ENCODE results near the gene POLE. TPM values are rescaled to one million over a fixed set of nuclear protein-coding genes. Genes with fewer than 3 reads are reported as not detected.

POLE gene
- total RNA-seq, 1 experiment from 2014 or later = 147 TPM

GRCh38 chr12:132641811-132642650 is 45.1 kb downstream of the POLE start:
- H3K27ac ChIP-seq (ENCODE audit: insufficient read length, low read depth, low read length) = no peak overlapping the region
- no CpG with 5 or more reads among the region's 28 CpGs for WGBS (ENCODE audit: extremely low coverage, insufficient read length, low lambda C conversion rate)
- no peak overlapping the region for H4K5ac ChIP-seq (ENCODE audit: insufficient read length, low read depth, low read length)
- Mint-ChIP-seq H3K36me3 (ENCODE audit: insufficient read depth in 1 of 3, low read depth in 3 of 3) (peaks cover 43 to 87% (median 66%) of the 10 kb centered on the region in 3 experiments), H3K27ac (no peak overlapping the region), H3K9me3 (no peaks in the 10 kb centered on the region), H3K4me3 (no peak overlapping the region), H3K4me1 (peaks cover 0 to 6% of the 10 kb centered on the region in 2 experiments; a peak in 3 of 4 replicates), H3K27me3 (ENCODE audit: low read depth) (no peaks in the 10 kb centered on the region)
- H3K79me2 ChIP-seq (ENCODE audit: insufficient read depth, low read length) = peaks cover 2% of the 10 kb centered on the region; the same call in 1 of the 2 replicates
- H3K14ac ChIP-seq (ENCODE audit: insufficient read depth, low read length) = no peak overlapping the region; the same call in 1 of the 2 replicates
- no peak overlapping the region for H3K4me2 ChIP-seq (ENCODE audit: insufficient read depth, insufficient read length, low read length)
- no peak overlapping the region for H2BK15ac ChIP-seq (ENCODE audit: low read depth, low read length)
- no peak overlapping the region for H2AK5ac ChIP-seq (ENCODE audit: insufficient read length, low read length)
- H3K9me3 ChIP-seq (ENCODE audit: control insufficient read depth, low read depth, low read length) = no peaks in the 10 kb centered on the region
- H2BK120ac ChIP-seq (ENCODE audit: low read depth, low read length, poor library complexity, severe bottlenecking) = no peak overlapping the region
- no peak overlapping the region for H2BK20ac ChIP-seq (ENCODE audit: low read depth, low read length, poor library complexity, severe bottlenecking)
- H3K23me2 ChIP-seq (ENCODE audit: insufficient read length, low read depth, low read length, poor library complexity, severe bottlenecking) = no peaks in the 10 kb centered on the region
- H3T11ph ChIP-seq (ENCODE audit: low read length) = no peak overlapping the region
- H3K9ac ChIP-seq (ENCODE audit: extremely low read depth, insufficient read length, low read length) = no peak overlapping the region
- no peaks in the 10 kb centered on the region for H3K79me1 ChIP-seq (ENCODE audit: insufficient read depth, low read depth, low read length, poor library complexity, severe bottlenecking)
- no peaks in the 10 kb centered on the region for H3K27me3 ChIP-seq (ENCODE audit: insufficient read depth, low read length)
- no peaks in the 10 kb centered on the region for H3K4me1 ChIP-seq (ENCODE audit: insufficient read depth, low read length)
- H3K4ac ChIP-seq (ENCODE audit: low read depth, low read length) = no peak overlapping the region
- DNase-seq = no peak
- no peak overlapping the region for H4K91ac ChIP-seq (ENCODE audit: insufficient read length, low read depth, low read length)
- H2BK12ac ChIP-seq (ENCODE audit: insufficient read length, low read depth, low read length) = no peak overlapping the region
- H2BK5ac ChIP-seq (ENCODE audit: insufficient read length, low read length) = no peak overlapping the region
- TF ChIP-seq, protein P1, sequence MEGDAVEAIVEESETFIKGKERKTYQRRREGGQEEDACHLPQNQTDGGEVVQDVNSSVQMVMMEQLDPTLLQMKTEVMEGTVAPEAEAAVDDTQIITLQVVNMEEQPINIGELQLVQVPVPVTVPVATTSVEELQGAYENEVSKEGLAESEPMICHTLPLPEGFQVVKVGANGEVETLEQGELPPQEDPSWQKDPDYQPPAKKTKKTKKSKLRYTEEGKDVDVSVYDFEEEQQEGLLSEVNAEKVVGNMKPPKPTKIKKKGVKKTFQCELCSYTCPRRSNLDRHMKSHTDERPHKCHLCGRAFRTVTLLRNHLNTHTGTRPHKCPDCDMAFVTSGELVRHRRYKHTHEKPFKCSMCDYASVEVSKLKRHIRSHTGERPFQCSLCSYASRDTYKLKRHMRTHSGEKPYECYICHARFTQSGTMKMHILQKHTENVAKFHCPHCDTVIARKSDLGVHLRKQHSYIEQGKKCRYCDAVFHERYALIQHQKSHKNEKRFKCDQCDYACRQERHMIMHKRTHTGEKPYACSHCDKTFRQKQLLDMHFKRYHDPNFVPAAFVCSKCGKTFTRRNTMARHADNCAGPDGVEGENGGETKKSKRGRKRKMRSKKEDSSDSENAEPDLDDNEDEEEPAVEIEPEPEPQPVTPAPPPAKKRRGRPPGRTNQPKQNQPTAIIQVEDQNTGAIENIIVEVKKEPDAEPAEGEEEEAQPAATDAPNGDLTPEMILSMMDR (conservative IDR thresholded peaks at IDR 0.05) = no peak
- no peak overlapping the region for H4K8ac ChIP-seq (replicated peaks; ENCODE audit: insufficient read length, low read depth, low read length)
- no peak overlapping the region for H3K18ac ChIP-seq (ENCODE audit: insufficient read length, low read depth, low read length)
- H3K23ac ChIP-seq (ENCODE audit: insufficient read length, low read depth, low read length) = no peak overlapping the region
- H2AFZ ChIP-seq (ENCODE audit: low read length) = no peak overlapping the region
- no peaks in the 10 kb centered on the region for H4K20me1 ChIP-seq (ENCODE audit: control insufficient read depth, insufficient read depth, insufficient read length)
- H3K56ac ChIP-seq (ENCODE audit: insufficient read length, low read depth, low read length) = no peak overlapping the region

Measured in H9 (cell line).